GM12873 (cell line): ENCODE measurements around the gene URAD.

Experiments used
- CTCF ChIP-seq: IDR thresholded peaks from 2 replicates; pipeline ENCODE4 v1.5.1; 2012; ENCODE audit warnings: low read depth, mild to moderate bottlenecking, moderate library complexity, low read length, control low read depth; ENCODE audit not compliant: insufficient read depth; ENCODE audit errors: missing control alignments

URAD gene

GRCh38 chr13:27978301-27978968 lies 10.1 kb downstream of the URAD start:
- TF ChIP-seq CTCF, result no peak

- TF ChIP-seq CTCF, result no peak
These were observed 10.8 kb downstream of the URAD start for GRCh38 chr13:27977476-27978300.

- no peak for TF ChIP-seq CTCF
These were observed 12.0 kb downstream of the URAD start for GRCh38 chr13:27976362-27977091.

- TF ChIP-seq CTCF, result no peak
These were observed 12.7 kb downstream of the URAD start for GRCh38 chr13:27975564-27976361.

GRCh38 chr13:27973961-27974662 lies 14.4 kb downstream of the URAD start:
- TF ChIP-seq CTCF, result no peak

- no peak for TF ChIP-seq CTCF
These were observed 15.2 kb downstream of the URAD start for GRCh38 chr13:27973291-27973690.
